ENCODE data around the gene NOL9.

Gene NOL9

DNA sequence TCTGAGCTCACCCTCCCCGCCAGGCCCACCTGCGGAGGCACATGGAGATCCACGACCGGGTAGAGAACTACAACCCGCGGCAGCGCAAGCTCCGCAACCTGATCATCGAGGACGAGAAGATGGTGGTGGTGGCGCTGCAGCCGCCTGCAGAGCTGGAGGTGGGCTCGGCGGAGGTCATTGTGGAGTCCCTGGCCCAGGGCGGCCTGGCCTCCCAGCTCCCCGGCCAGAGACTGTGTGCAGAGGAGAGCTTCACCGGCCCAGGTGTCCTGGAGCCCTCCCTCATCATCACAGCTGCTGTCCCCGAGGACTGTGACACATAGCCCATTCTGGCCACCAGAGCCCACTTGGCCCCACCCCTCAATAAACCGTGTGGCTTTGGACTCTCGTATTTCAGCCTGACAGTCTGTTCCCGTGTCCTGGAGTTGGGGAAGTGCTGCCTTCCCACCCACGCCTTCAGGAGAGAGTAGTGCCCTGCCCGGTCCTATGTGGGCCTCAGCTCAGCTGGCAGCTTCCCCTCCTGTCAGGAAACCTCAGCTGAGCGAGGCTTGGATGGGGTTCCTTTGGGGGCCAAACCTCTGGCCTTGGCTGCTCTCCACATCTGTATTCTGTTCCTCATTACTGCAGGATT lies 34.7 kb upstream of the NOL9 start:
- no peak for DNase-seq

DNA sequence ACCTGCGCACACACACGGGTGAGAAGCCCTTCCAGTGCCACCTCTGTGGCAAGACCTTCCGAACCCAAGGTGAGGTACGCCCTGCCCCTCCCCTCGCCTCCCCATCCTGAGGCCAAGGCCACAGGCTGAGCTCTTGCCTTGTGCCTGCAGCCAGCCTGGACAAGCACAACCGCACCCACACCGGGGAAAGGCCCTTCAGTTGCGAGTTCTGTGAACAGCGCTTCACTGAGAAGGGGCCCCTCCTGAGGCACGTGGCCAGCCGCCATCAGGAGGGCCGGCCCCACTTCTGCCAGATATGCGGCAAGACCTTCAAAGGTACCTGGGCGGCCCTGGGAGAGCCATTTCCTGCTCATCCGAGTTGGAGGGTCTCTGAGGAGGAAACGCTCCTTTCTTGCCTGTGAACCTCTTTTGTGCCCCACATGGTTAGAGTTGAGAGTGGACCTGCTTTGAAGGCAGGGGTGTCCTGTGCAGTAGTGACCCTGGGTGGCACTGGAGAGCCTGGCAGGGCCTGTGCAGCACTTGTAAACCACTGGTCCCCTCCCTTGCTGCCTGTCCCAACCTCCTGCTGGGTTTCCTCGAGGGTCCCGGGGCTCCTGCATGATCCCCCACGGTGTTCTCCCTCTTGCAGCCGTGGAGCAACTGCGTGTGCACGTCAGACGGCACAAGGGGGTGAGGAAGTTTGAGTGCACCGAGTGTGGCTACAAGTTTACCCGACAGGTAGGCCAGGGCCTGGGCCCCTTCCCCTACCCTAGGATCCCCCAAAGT lies 34.0 kb upstream of the NOL9 start:
- no peak for DNase-seq

GRCh38 chr1:6587261-6588005 lies 33.1 kb upstream of the NOL9 start:
- DNase-seq, result no peak

DNA sequence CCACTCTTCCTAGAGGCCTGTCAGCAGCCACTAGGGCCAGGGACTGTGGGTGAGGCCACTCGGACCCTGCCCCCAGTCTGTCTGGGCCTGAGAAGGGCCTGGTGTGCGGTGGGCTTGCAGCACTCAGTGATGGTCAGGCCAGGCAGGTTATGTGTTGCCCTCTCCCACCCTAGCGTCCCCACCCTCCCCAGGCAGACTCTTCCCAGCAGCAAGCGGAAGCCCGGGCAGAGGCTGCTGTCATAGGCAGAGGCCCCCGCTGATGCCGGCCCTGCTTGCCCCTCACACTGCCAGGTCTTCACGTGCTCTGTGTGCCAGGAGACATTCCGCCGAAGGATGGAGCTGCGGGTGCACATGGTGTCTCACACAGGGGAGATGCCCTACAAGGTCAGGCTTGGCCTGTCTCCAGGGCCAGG lies 32.1 kb upstream of the NOL9 start:
- no peak for DNase-seq

GRCh38 chr1:6585841-6586240 lies 31.5 kb upstream of the NOL9 start:
- DNase-seq, result no peak

DNA sequence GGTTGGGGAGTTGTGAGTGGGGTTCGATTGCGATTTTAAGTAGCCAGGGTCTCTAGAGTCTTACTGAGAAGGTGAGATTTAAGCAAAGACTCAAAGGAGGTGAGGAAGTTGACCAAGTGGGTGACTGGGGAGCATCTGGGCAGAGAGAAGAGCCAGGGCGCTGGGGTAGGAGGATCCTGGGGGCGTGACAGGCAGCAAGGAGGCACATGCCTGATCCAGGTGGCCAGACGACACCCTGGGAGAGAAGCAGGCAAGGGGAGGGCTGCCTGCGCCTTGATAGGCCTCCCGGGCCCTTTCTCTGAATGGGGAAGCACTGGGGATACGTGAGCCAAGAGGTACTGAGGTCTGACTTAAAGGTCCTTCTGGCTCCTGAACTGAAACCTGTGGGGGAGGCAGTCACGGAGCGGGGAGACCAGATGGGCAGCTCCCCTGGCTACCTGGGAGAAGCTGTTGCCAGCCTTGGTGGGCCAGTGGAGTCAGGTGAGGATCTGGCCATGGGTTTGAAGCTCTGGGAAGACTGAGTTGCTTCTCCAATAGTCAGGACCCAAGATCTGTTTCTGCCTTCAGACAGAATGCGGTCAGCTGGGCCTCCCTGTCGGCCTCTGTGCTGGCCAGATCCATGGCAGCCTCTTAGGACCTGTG lies 30.9 kb upstream of the NOL9 start:
- DNase-seq, result no peak

- DNase-seq, result no peak
Observed at GRCh38 chr1:6584126-6585080, 30.1 kb upstream of the NOL9 start.

DNA sequence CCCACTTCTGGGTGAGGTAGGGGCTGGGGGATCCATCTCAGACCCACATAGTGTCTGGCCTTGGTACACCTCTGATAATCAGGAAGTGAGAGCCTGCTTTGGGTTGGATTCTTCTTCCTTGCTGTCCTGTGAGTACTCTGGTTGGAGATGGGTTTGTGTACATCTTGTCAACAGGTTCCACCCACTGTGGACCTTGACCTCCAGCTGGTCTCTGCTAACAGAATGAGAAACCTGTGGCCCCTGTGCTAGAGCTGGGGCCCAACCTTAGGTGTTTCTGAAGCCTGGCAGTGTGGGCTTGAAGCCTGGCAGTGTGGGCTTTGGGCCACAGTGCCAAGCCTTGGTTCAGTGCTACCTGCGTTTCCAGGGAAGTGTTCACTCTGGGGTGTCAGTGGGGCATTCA lies 28.1 kb upstream of the NOL9 start:
- no peak for DNase-seq

DNA sequence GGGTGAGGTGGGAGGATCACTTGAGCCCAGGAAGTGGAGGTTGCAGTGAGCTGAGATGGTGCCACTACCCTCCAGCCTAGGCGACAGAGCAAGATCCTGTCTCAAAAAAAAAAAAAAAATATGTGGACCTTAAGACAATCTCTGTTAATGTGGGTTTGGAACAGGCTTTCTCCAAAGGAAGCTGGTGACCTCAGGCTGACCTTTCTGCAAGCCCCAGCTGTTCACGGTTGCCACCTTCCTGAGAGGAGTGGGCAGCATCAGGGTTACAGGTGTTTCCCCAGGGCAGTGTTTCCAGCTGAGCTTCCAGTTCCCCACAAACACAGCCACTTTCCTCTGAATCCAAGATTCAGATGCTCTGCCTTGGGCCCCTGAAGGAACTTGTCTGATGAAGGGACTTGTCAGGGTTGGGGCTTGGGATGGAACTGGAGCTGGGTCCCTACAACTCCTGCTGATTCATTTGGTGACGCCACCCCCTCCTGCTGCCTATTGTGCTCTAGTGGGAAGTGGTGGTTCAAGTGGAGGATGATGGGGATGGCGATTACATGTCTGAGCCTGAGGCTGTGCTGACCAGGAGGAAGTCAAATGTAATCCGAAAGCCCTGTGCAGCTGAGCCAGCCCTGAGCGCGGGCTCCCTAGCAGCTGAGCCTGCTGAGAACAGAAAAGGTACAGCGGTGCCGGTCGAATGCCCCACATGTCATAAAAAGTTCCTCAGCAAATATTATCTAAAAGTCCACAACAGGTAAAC lies 27.4 kb upstream of the NOL9 start:
- DNase-seq, result no peak

GRCh38 chr1:6580593-6581409 lies 26.5 kb upstream of the NOL9 start:
- DNase-seq, result no peak

DNA sequence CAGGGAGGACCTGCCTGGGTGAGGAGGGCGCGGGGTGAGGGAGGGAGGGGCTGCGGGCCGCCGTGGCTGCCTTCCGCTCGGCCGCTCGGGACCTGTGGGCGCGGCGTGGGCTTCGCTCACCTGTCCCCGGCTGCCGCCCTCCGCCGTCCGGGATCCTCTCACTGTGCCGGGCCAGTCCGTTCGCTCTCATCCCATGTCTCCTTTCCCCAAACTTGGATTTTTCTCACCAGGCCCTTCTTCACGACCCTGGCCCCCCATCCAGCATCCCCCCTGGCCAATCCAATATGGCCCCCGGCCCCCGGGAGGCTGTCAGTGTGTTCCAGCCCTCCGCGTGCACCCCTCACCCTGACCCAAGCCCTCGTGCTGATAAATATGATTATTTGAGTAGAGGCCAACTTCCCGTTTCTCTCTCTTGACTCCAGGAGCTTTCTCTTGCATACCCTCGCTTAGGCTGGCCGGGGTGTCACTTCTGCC lies 25.8 kb upstream of the NOL9 start:
- DNase-seq, result no peak

- peak; percentile 96 for DNase-seq
Observed at GRCh38 chr1:6579374-6580118, 25.2 kb upstream of the NOL9 start, which contains the start of gene ZBTB48. TSS of gene ZBTB48 (plus strand) at chr1:6579994. CDS start at chr1:6580610, 616 bp downstream.

- no peak for DNase-seq
Observed at GRCh38 chr1:6578624-6579373, 24.5 kb upstream of the NOL9 start.

- DNase-seq, result no peak
Observed at GRCh38 chr1:6577831-6578525, 23.7 kb upstream of the NOL9 start.

GRCh38 chr1:6574818-6575217 lies 20.5 kb upstream of the NOL9 start:
- no peak for DNase-seq

DNA sequence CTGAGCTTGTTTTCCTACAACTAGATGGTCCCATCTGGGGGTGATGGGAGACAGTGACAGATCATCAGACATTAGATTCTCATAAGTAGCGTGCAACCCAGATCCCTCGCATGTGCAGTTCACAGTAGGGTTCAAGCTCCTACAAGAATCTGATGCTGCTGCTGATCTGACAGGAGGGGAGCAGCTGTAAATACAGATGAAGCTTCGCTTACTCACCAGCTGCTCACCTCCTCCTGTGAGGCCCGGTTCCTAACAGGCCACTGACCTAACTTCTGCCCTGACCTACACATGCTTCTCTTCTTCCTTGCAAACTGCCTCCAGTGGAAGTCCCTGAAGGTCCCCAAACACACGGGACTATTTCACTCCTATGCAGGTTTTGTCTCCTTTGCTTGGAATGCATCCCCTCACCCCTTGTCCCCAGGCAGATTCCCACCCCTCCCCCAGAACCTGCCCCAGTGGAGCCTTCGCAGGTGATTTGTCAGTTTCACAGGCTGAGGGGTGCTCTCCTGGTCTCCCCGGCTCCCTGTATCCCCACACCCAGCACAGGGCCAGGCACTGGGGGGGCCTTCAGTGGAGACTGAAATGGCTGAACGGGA lies 19.8 kb upstream of the NOL9 start:
- no peak for DNase-seq

- DNase-seq, result no peak
Observed at GRCh38 chr1:6572653-6573383, 18.5 kb upstream of the NOL9 start.
